DLD1 (cell line): ENCODE data around the gene RADIL.
"Not testable (repeated sequence)": the region's sequence is repeated elsewhere in the genome, so short reads cannot be mapped to it uniquely, and the experiment has no call there.

Experiments used
- in situ Hi-C: cut with HindIII; loops from 2 replicates; pipeline ENCODE4 v1.10.0; 2017; ENCODE audit warnings: low sequenced_read_pairs

RADIL gene

DNA sequence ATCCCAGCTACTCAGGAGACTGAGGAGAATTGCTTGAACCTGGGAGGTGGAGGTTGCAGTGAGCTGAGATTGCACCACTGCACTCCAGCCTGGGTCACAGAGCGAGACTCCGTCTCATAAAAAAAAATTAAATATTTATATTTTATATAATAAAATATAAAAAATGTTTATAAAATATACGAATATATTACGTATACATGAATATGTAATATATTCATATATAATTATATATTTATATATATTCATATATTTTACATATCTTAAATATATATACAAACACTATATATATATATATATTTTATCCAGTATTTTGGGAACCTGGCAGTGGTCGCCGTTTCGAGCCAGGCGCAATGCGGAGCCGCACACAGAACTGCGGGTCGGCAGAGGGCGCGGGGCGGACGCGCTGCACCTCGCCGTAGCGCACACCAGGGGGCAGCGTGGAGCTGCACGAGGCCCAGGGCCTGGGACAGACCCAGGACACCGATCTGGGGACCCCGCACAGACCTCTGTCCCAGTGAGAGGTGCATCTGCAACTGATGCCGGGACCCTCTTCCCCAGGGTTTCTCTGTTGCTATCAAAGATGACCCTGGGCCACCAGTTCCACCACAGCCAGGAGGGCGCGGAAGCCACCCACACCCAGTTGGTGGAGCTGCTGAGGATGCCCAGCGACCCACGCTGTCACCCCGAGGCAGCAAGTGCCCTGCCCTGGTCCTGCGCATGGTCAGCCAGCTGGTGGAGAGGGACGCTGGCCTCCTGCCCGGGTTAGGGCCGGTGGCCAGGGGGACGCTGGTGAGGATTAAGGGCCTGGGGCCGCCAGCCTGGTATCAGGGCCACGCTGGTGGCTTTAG lies 85.4 kb downstream of the RADIL start:
- in situ Hi-C loops = no loop called here

DNA sequence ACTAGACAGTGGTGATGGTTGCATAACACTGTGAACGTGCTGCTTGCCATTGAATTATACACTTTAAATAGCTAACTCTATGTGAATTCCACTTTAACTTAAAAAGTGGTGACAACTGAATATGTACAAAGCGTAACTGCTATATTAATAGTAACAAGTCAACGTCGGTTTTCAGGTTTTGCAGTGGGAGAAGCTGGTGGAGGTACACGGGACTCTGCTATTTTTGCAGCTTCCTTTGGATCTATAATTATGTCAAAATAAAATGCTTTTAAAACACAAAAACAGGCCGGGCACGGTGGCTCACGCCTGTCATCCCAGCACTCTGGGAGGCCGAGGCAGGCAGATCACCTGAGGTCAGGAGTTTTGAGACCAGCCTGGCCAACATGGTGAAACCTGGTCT lies 87.1 kb downstream of the RADIL start:
- in situ Hi-C loops = no loop called here

DNA sequence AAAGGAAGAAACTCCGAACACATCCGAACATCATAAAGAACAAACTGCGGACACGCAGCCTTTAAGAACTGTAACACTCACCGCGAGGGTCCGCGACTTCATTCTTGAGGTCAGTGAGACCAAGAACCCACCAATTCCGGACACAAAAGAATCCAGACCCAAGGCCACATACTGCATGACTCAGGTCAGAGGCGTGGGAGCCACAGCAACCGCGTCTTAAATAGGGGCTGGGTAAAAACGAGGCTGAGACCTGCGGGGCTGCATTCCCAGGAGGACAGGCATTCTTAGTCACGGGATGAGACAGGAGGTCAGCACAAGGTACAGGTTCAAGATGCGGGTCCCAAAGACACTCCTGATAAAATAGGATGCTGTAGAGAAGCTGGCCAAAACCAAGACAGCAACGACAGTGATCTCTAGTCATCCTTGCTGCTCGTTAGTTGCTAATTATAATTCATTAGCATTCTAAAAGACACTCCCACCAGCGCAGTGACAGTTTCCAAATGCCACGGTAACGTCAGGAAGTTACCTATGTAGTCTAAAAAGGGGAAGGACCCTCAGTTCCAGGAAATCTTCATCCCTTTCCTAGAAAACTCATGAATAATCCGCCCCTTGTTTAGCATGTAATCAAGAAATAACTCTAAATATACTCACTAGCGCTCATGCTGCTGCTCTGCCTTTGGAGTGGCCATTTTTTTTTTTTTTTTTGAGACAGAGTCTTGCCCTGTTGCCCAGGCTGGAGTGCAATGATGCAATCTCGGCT lies 88.7 kb downstream of the RADIL start:
- in situ Hi-C loops = no loop called here

DNA sequence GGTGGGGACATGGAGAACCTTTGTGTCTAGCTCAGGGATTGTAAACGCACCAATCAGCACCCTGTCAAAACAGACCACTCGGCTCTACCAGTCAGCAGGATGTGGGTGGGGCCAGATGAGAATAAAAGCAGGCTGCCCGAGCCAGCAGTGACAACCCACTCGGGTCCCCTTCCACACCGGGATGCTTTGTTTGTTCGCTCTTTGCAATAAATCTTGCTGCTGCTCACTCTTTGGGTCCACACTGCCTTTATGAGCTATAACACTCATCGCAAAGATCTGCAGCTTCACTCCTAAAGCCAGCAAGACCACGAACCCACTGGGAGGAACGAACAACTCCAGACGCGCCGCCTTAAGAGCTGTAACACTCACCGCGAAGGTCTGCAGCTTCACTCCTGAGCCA lies 89.3 kb downstream of the RADIL start:
- in situ Hi-C loops = not testable (repeated sequence)

DNA sequence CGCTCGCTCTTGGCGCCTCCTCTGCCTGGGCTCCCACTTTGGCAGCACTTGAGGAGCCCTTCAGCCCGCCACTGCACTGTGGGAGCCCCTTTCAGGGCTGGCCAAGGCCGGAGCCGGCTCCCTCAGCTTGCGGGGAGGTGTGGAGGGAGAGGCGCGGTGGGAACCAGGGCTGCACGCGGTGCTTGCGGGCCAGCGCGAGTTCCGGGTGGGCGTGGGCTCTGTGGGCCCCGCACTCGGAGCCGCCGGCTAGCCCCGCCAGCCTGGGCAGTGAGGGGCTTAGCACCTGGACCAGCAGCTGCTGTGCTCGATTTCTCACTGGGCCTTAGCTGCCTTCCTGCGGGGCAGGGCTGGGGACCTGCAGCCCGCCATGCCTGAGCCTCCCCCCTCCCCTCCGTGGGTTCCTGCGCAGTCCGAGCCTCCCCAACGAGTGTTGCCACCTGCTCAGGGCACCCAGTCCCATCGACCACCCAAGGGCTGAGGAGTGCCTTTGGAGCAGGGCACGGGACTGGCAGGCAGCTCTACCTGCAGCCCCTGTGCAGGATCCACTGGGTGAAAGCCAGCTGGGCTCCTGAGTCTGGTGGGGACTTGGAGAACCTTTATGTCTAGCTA lies 90.0 kb downstream of the RADIL start:
- in situ Hi-C loops = not testable (repeated sequence)

DNA sequence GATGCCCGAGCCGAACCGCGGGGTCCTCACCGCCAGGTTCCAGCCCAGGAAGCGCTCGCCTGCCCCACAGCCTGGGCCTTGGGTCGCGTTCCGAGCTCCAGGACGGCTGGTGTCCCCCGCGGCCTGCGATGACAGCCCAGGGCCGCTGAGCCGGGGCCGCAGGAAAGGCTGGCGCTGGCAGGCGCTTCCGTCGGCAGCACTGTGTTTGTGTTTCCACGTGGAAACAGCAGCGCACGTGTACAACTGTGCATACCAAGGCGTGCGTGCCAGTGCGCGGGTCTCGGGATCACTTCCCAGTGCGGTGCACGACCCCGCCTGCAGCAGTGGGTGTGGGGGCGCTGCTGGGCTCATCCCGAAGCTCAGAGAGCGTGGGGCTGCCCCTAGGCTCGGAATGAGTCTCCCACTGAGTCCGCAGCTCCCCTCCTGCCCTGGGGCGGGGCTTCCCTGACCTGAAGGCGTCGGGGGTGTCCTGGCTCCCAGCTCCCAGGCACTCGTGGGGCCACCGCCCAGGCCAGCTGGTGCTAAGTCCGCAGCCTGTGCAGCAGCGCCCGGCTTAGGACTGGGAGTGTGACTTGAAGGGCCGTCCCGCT lies 90.9 kb downstream of the RADIL start:
- in situ Hi-C loops = no loop called here

DNA sequence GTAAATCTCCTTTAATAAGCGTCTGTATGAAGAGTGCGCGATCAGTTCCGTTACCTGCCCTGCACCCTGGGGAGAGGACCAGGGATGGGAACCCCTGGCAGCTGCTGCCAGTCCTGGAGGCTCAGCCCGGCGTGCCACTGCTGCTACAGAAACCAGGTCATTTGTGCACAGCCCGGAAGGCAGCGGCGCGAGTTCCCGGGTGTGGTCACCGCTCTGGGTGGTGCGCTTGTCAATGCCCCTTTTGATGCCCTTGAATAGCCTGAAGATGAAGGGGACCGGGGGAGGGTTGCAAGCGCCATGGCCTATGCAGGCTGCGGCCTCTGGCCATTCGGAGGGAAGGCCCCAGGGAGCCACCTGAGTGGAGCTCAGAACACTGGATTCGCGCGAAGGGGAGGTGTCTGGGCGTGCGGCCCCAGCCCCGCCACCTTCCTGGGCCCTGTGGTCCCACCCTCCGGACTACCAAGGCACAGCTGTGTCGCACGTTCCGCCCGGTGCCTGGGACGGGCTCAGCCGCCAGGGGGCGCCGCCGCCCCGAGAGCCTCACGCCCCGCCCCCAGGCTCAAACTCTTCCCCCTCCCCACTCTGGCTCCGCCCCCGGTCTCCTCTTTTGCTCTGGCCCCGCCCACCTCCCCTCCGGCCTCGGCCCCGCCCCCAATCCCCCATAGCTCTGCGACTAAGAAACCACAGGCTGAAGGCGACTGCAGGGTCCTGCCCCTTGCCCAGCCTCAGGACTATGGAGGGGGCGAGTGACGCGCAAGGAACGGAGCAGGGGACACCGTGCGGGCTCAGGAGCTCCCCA lies 91.6 kb downstream of the RADIL start:
- in situ Hi-C loops = no loop called here

DNA sequence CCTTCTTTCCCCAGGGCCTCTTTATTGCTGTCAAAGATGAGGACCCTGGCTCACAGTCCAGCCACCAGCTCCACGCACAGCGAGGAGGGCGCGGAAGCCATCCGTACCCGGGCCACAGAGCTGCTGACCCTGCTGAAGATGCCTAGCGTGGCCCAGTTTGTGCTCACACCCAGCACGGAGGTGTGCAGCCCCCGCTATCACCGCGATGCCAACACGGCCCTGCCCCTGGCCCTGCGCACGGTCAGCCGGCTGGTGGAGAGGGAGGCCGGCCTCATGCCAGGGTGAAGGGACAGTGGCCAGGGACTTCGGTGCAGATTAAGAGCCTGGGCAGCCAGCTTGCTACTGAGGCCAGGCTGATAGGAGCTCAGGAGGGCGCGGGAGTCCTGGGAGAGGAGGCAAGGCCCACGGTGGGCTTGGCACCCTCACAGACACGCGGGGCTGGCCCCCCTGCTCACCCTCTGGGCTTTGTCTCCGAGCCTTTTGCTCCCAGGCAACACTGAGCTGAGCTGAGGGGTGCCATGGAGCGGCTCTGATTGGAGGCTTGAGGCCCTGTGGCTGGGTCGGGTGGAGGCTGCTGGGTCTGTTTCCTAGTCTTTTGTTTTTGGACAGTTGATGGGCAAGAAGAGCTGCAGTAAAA lies 92.3 kb downstream of the RADIL start:
- in situ Hi-C loops = no loop called here

DNA sequence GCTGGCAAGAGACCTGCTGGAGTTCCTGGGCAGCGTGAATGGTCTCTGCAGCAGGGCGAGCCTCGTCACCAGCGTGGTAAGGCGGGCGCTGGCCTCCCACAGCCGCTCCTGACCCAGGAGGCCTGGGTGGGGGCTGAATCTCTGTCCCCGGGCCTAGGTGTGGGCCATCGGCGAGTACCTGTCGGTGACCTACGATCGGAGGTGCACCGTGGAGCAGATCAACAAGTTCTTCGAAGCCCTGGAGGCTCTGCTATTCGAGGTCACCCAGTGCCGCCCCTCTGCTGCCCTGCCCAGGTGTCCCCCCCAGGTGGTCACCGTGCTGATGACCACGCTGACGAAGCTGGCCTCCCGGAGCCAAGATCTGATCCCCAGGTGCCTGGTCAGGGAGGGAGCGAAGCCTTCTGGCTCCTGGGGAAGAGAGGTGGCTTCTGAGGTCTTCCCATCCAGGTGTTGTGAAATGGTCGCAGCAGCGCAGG lies 93.0 kb downstream of the RADIL start:
- in situ Hi-C loops = no loop called here

DNA sequence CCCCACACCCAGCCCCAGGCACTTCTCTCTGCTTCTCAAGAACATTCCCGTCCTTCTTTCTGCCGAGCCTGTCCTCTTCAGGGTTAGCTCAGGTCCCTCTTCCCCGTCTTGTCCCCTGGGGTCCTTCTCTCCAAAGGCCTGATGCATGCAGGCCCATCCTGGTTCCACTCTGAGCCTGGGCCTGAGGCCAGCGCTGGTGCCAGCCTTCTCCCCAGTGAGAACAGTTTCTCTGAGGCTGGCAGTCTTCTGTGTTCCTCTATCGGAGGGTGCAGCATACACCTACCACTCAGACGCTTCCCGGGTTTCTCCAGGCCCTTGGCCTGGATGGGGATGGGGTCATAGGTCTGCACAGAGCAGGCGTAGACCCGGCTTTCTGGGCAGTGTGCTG lies 93.4 kb downstream of the RADIL start:
- in situ Hi-C loops = no loop called here

DNA sequence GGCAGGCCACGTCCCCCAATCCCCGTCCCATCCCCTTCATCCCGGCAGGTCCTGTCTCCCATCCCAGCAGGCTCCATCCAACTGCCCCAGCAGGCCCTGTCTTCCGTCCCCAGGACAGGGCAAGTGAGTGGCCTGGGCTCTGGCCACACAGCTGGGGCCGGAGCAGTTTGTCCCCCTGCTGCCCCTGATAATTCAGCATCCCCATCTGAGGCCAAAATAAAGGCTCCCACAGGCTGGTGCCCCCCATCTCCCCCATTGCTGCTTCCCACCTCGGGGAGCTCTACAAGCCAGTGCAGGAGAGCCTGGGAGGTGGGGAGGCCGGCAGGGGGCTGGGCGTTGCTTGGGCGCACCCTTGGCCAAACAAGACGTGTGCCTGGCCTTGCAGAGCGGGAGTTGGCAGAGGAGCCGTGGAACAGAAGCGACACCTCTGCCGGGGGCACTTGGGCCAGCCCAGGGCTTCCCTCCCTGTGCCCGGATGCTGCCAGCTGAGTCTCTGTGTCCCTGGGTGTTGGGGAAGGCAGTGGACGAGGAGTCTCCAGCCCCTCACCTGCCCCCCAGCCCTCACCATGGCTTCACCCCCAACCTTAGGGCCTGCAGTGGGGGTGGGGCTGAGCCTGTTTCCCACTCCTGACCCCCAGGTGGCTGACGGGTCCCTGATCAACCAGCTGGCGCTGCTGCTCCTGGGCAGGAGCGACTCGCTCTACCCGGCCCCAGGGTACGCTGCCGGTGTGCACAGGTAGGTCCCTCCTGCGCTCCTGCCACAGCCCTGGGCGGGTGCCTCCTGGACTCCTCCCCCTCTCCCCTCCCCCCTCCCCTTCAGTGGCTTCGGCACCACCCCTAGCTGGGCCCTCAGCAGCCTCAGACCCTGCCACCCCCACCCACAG lies 94.1 kb downstream of the RADIL start:
- in situ Hi-C loops = no loop called here

DNA sequence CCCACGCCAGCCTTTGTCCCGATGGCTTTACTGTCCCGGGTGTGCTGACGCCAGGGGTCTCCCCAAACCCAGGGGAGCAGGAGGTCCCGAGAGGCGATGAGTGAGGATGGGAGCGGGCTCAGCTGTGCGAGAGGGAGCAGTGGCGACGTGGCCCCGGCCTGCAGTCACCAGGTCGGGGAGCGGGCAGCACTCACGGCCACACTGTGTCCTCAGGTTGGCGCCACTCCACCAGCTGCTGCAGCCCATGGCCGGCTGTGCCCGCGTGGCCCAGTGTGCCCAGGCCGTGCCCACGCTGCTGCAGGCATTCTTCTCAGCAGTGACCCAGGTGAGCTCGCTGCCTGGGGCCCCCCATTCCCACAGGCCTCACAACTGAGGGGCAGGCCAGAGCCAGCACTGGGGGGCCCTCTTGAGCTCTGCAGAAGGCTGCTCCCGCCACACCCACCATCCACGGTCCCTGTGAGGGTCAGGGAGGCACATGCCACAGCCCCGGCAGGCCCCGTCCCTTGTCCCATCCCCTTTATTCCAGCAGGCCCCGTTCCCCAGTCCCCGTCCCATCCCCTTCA lies 94.8 kb downstream of the RADIL start:
- in situ Hi-C loops = no loop called here

DNA sequence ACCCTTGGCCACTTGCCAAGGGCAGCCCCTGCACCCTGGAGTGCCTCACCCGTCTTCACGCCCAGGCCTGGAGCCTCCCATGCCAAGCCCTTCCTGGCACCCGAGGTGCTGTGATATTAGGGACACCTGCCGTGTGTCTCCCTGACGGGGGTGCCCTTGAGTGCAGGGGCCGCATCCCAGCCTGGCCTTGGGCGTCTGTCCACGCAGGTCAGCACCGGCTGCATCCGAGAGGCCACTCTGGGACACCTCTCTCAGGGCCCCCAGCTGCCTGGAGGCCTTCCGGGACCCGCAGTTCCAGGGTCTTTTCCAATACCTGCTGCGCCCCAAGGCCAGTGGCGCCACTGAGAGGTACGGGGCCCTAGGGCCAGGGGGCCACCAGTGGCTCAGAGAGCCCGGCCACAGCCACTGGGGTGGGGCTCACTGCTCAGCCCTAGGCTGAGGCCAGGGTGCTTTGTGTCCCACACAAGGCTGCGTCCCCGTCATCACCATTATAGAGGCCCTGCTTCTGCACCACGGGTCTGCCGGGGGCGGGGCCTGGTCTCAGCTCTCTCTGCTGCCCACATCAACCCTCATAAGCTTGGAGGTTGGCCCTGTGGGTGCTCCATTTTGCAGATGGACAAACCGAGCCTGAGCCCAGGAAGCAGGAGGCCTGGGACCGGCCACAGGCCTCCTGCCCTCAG lies 95.4 kb downstream of the RADIL start:
- in situ Hi-C loops = no loop called here

DNA sequence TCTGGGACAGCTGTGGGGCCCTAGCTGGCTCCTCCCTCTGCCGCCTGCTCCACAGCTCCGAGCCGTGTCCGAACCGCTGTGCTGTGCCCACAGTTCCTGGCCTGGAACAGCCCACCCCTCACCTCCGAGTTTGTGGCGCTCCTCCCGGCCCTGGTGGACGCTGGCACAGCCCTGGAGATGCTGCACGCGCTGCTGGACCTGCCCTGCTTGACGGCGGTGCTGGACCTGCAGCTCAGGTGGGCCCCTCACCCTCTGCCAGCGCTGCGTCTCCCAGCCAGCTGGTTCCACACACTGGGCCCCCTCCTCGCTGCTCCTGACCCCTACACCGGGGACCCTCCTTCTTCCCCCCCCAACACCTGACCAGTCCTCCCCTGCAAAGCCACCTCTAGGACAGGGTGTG lies 96.0 kb downstream of the RADIL start:
- in situ Hi-C loops = no loop called here

DNA sequence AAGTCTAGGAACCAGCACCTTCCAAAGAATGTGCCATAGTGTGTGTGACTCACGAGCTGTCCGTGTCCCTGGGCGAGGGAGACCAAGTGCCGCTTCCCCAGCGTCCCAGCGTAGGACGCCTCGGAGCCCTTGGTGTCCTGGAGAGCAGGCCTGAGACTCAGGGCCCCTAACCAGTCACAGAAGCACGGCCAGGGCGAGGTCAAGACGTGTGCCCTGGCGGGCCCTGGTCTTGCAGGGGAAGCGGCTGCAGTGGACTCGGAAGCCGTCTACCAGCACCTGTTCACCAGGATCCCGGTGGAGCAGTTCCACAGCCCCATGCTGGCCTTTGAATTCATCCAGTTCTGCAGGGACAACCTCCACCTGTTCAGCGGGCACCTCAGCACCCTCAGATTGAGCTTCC lies 97.5 kb downstream of the RADIL start:
- in situ Hi-C loops = no loop called here

DNA sequence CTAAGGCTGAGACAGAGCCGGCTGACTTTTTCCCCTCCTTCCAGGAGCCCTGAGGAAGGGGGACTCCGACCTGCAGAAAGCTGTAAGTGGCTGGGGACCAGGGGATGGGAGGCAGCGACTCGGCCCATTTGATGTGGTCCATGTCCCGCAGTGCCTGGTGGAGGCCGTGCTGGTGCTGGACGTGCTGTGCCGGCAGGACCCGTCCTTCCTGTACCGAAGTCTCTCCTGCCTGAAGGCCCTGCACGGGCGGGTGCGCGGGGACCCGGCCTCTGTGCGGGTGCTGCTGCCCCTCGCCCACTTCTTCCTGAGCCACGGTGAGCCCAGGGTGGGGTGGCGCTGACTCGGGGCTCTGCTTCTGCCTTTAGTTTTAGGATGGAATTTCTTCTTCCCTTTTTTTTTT lies 98.1 kb downstream of the RADIL start:
- in situ Hi-C loops = no loop called here

DNA sequence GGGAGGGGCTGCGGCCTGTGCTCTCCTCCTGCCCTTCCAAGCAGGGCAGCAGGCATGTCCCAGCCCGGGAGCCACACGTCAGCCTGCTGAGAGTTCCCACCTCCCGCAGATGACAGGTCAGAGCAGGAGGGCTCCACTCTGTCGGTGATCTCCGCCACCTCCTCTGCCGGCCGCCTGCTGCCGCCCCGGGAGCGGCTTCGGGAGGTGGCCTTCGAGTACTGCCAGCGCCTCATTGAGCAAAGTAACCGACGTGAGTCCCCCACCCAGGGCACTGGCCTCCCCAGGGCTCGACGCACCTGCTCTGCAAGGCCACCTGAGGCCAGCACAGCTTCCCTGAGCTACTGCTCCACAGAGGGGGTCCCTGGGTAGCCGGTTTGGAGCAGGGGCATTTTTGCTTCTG lies 98.7 kb downstream of the RADIL start:
- in situ Hi-C loops = no loop called here

DNA sequence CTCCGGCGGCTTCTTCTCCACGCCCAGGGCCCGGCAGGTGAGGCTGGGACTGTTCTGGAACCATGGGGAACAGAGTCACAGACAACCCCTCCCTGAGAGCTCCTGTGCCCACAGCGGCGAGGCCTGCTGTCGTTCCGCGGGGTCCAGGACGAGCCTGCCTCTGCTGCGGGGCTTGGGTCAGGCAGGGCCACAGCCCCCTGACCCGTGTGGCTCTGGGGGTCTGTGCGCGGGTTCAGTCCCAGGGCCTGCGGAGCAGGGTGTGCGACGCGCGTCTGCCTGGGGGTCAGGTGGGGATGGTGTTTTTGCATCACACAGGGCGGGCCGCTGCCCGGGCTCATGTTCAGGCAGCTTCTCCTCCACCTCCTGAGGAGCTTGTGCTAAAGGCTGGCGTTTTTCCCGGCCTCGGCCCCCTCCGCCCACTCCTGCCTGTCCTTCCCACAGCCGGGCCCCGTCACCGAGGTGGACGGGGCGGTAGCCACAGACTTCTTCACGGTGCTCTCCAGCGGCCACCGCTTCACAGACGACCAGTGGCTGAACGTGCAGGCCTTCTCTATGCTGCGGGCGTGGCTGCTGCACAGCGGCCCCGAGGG lies 99.7 kb downstream of the RADIL start:
- in situ Hi-C loops = no loop called here
